Measurements from ENCODE around the gene GALNT9.

GALNT9 gene

DNA sequence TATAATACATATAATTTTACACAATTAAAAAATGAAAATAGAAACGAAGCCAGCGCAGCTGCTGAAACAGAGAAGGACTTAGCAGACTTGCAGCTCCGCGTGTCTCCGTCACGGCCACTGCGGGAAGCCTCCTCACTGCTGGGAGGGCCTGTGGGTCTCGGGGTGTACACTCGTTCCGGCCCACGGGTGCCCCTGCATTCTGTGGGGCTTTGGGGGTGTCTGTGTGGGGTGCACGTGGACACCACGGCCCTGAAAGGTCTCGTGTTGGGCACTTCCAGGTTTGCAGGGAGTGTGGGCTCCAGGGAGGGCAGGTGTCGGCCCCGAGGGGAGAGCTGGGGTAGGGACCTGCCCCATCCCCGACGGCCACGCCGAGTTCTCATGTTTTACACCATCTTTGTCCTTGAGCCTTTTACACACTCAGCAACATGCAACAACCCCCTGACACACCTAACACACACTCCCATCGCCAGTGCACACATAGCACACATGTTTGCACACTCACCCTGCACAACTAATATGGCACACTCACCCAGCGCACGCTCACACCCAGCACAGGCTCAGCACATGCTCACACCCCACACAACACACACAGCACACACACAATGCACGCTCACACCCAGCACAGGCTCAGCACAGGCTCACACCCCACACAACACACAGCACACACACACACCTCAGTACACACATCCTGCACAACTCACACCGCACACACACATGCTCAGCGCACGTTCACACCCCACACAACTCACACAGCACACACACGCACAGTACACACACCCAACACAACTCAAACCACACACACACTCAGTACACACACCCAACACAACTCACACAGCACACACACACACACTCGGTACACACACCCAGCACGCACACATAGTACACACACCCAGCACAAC is 148.5 kb downstream of the GALNT9 start:
- no peak for TF ChIP-seq RARB (CRISPR knock-in tag; IDR thresholded peaks at IDR 0.05)
- TF ChIP-seq ZNF70 (CRISPR knock-in tag; IDR thresholded peaks at IDR 0.05) = no peak
- TF ChIP-seq, protein P1, sequence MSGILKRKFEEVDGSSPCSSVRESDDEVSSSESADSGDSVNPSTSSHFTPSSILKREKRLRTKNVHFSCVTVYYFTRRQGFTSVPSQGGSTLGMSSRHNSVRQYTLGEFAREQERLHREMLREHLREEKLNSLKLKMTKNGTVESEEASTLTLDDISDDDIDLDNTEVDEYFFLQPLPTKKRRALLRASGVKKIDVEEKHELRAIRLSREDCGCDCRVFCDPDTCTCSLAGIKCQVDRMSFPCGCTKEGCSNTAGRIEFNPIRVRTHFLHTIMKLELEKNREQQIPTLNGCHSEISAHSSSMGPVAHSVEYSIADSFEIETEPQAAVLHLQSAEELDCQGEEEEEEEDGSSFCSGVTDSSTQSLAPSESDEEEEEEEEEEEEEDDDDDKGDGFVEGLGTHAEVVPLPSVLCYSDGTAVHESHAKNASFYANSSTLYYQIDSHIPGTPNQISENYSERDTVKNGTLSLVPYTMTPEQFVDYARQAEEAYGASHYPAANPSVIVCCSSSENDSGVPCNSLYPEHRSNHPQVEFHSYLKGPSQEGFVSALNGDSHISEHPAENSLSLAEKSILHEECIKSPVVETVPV (CRISPR knock-in tag; IDR thresholded peaks at IDR 0.05) = no peak
- no peak for ATAC-seq

DNA sequence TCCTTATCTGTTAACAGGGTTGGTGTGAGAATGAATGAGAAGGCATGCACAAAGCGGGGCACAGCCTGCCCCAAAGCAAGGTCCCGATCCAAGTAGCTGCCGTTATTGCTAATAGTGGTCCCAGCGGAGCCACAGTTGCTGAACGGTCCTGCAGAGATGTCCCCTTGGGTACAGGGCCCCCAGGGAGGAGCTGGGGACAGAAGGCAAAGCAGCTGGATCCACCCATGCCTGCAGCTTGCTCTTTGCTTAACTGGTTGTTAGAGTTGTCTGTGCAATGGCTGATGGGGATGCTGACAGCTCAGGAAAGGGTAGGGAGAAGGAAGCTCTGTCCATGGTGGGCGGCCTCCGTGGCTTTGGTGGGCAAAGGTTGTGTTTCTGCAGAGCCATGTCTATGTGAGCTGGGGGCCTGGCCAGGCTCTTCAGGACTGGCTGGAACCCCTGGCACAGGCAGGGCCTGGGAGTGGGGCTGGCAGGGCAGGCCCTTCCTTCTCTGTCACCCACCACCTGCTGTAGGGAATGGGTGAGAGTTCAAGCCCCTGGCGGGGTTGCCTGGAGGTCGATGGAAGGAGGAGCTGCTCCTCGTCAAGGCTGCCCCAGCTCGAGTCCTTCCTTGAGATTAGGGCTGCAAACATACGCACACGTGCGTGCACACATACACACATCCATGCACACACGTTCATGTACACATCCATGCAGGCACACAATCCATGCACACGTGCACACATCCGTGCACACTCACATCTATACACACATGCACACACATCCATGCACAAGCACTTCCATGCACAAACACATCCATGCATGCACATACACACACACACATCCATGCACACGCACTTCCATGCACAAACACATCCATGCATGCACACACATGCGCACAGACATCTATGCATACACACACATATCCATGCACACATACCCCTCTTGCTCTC is 149.7 kb downstream of the GALNT9 start:
- no peak for TF ChIP-seq RARB (CRISPR knock-in tag; IDR thresholded peaks at IDR 0.05)
- no peak for TF ChIP-seq ISL1 (CRISPR knock-in tag; IDR thresholded peaks at IDR 0.05)
- TF ChIP-seq ZNF565 (CRISPR knock-in tag; conservative IDR thresholded peaks at IDR 0.05; ENCODE audit: low read depth) = no peak
- no peak for TF ChIP-seq GLIS3 (CRISPR knock-in tag; IDR thresholded peaks at IDR 0.05)
- no peak for TF ChIP-seq ZC3H10 (CRISPR knock-in tag; IDR thresholded peaks at IDR 0.05)
- no peak for TF ChIP-seq ESRRG (CRISPR knock-in tag; IDR thresholded peaks at IDR 0.05)
- TF ChIP-seq, protein P2, sequence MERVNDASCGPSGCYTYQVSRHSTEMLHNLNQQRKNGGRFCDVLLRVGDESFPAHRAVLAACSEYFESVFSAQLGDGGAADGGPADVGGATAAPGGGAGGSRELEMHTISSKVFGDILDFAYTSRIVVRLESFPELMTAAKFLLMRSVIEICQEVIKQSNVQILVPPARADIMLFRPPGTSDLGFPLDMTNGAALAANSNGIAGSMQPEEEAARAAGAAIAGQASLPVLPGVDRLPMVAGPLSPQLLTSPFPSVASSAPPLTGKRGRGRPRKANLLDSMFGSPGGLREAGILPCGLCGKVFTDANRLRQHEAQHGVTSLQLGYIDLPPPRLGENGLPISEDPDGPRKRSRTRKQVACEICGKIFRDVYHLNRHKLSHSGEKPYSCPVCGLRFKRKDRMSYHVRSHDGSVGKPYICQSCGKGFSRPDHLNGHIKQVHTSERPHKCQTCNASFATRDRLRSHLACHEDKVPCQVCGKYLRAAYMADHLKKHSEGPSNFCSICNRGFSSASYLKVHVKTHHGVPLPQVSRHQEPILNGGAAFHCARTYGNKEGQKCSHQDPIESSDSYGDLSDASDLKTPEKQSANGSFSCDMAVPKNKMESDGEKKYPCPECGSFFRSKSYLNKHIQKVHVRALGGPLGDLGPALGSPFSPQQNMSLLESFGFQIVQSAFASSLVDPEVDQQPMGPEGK (CRISPR knock-in tag; IDR thresholded peaks at IDR 0.05; ENCODE audit: borderline replicate concordance) = no peak
- ATAC-seq = no peak

DNA sequence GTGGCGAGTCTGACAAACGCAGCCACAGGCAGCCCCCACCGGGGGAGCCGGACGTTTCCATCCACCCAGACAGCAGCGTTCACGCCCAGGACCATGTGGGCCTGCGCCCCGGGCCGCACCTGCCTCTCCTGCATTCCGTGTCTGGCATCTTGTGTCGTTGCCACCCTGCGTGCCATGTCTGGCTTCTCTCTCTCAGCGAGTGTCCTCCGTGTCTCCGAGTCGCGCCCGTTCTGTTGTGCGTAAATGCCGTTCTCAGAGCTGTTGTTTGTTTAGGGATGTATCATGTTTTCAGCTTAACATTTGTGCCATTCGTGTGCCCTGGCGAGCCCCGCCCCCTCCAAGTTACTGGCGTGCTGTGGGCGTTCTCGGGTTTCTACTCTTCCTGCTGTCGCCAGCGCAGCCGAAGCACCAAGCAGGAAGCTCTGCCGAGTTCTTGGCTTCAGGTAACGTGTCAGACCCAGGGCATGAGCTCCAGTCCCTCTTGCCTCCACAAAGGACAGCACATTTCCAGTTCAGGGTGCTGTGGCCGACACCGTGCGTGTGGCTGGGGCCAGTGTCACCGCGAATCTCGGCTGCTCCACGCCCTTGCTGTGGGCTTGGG is 150.5 kb downstream of the GALNT9 start:
- TF ChIP-seq BACH2 (CRISPR knock-in tag; IDR thresholded peaks at IDR 0.05; ENCODE audit: borderline replicate concordance) = no peak
- TF ChIP-seq ZFP30 (CRISPR knock-in tag; IDR thresholded peaks at IDR 0.05) = no peak
- TF ChIP-seq ARNTL (CRISPR knock-in tag; IDR thresholded peaks at IDR 0.05; ENCODE audit: borderline replicate concordance, low read depth) = no peak
- TF ChIP-seq, protein P3, sequence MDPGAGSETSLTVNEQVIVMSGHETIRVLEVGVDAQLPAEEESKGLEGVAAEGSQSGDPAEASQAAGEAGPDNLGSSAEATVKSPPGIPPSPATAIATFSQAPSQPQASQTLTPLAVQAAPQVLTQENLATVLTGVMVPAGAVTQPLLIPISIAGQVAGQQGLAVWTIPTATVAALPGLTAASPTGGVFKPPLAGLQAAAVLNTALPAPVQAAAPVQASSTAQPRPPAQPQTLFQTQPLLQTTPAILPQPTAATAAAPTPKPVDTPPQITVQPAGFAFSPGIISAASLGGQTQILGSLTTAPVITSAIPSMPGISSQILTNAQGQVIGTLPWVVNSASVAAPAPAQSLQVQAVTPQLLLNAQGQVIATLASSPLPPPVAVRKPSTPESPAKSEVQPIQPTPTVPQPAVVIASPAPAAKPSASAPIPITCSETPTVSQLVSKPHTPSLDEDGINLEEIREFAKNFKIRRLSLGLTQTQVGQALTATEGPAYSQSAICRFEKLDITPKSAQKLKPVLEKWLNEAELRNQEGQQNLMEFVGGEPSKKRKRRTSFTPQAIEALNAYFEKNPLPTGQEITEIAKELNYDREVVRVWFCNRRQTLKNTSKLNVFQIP (CRISPR knock-in tag; IDR thresholded peaks at IDR 0.05; ENCODE audit: borderline replicate concordance, low read depth) = no peak
- no peak for TF ChIP-seq ISL1 (CRISPR knock-in tag; IDR thresholded peaks at IDR 0.05)
- no peak for TF ChIP-seq ZFP3 (CRISPR knock-in tag; IDR thresholded peaks at IDR 0.05)
- TF ChIP-seq, protein P4, sequence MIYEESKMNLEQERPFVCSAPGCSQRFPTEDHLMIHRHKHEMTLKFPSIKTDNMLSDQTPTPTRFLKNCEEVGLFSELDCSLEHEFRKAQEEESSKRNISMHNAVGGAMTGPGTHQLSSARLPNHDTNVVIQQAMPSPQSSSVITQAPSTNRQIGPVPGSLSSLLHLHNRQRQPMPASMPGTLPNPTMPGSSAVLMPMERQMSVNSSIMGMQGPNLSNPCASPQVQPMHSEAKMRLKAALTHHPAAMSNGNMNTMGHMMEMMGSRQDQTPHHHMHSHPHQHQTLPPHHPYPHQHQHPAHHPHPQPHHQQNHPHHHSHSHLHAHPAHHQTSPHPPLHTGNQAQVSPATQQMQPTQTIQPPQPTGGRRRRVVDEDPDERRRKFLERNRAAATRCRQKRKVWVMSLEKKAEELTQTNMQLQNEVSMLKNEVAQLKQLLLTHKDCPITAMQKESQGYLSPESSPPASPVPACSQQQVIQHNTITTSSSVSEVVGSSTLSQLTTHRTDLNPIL (CRISPR knock-in tag; IDR thresholded peaks at IDR 0.05; ENCODE audit: low read depth) = no peak
- TF ChIP-seq, protein P5, sequence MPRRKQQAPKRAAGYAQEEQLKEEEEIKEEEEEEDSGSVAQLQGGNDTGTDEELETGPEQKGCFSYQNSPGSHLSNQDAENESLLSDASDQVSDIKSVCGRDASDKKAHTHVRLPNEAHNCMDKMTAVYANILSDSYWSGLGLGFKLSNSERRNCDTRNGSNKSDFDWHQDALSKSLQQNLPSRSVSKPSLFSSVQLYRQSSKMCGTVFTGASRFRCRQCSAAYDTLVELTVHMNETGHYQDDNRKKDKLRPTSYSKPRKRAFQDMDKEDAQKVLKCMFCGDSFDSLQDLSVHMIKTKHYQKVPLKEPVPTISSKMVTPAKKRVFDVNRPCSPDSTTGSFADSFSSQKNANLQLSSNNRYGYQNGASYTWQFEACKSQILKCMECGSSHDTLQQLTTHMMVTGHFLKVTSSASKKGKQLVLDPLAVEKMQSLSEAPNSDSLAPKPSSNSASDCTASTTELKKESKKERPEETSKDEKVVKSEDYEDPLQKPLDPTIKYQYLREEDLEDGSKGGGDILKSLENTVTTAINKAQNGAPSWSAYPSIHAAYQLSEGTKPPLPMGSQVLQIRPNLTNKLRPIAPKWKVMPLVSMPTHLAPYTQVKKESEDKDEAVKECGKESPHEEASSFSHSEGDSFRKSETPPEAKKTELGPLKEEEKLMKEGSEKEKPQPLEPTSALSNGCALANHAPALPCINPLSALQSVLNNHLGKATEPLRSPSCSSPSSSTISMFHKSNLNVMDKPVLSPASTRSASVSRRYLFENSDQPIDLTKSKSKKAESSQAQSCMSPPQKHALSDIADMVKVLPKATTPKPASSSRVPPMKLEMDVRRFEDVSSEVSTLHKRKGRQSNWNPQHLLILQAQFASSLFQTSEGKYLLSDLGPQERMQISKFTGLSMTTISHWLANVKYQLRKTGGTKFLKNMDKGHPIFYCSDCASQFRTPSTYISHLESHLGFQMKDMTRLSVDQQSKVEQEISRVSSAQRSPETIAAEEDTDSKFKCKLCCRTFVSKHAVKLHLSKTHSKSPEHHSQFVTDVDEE (CRISPR knock-in tag; IDR thresholded peaks at IDR 0.05) = no peak
- TF ChIP-seq RARB (CRISPR knock-in tag; IDR thresholded peaks at IDR 0.05) = no peak
- no peak for ATAC-seq
